ENCODE data around the gene MKI67. TPM values are rescaled to one million over a fixed set of nuclear protein-coding genes. Genes with fewer than 3 reads are reported as not detected.

MKI67 gene
- total and polyA plus RNA-seq, 2 of the 4 experiments (the other 2 are of a cell fraction): 13.5 to 36.4 TPM

DNA sequence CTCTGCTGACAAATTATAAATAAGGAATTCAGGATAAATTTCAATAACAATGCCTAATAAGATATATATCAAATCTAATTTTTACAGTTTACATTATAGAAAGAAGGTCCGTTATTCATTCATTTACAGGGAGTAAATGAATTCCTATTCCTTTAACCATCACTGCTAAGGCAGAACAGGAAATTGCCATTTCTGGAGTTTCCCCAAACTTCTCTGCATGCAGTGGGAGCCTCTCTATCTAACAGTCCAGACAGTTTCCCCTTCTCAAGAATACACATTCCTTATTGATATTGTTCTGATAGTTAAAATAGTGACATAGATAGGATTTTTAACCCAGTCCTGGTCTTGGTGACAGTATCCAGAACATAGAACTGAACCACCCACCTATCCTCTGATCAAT is 24.3 kb downstream of the MKI67 start:
- no peak overlapping the region for H3K56ac ChIP-seq (ENCODE audit: extremely low read depth, insufficient read depth, low read length)
- no TSS peak for BruUV-seq (replicated peaks)
- no peak overlapping the region for H3K23ac ChIP-seq (ENCODE audit: low read depth, low read length)
- WGBS, 2 experiments (ENCODE audit: extremely low coverage in 2 of 2, insufficient read length in 1 of 2): no CpG with 5 or more reads among the region's 1 CpG
- H4K8ac ChIP-seq (ENCODE audit: low read depth in 2 of 2, low read length in 2 of 2): no peak overlapping the region
- dilution Hi-C loops (cut with HindIII; ENCODE audit: low sequenced_read_pairs, unreplicated experiment): no loop called here
- H2AK5ac ChIP-seq (ENCODE audit: low read depth, low read length): no peak overlapping the region
- ATAC-seq (ENCODE audit: low read depth) (no peak), DNase-seq (no peak)
- H3K4ac ChIP-seq (ENCODE audit: low read depth, low read length): no peak overlapping the region
- H3K9me3 ChIP-seq (ENCODE audit: control insufficient read depth, insufficient read depth, low read length): no peaks in the 10 kb centered on the region
- no peak overlapping the region for H3K27ac ChIP-seq (ENCODE audit: insufficient read depth, low read length)
- intact Hi-C loops (cut with micrococcal nuclease): no loop called here
- no peak overlapping the region for H2AK9ac ChIP-seq (replicated peaks; ENCODE audit: low read depth, low read length, poor library complexity)
- H3K14ac ChIP-seq (replicated peaks; ENCODE audit: low read depth, low read length): no peak overlapping the region
- H3K9ac ChIP-seq (ENCODE audit: low read depth, low read length): no peak overlapping the region
- peaks cover 16 to 19% of the 10 kb centered on the region in 2 experiments for H3K79me1 ChIP-seq (ENCODE audit: low read depth in 1 of 2, low read length in 2 of 2)
- TF ChIP-seq RFX5 (IDR thresholded peaks at IDR 0.05; ENCODE audit: low read depth, low read length): no peak
- TF ChIP-seq BHLHE40 (IDR thresholded peaks at IDR 0.05; ENCODE audit: low read depth, low read length): no peak
- TF ChIP-seq RAD21 (IDR thresholded peaks at IDR 0.05; ENCODE audit: low read length): no peak
- no peak for TF ChIP-seq POLR2A (IDR thresholded peaks at IDR 0.05; ENCODE audit: low read depth, low read length)
- no peak for TF ChIP-seq MXI1 (IDR thresholded peaks at IDR 0.05; ENCODE audit: borderline replicate concordance, low read depth, low read length)
- no peak for TF ChIP-seq CEBPB (IDR thresholded peaks at IDR 0.05; ENCODE audit: low read depth, low read length)
- TF ChIP-seq CTCF (conservative IDR thresholded peaks at IDR 0.05; ENCODE audit: low read depth, low read length): no peak
- no peak for TF ChIP-seq RCOR1 (IDR thresholded peaks at IDR 0.05; ENCODE audit: insufficient replicate concordance, low read length)
- TF ChIP-seq SMC3 (IDR thresholded peaks at IDR 0.05; ENCODE audit: low read depth, low read length): no peak
- TF ChIP-seq ELK1 (IDR thresholded peaks at IDR 0.05; ENCODE audit: borderline replicate concordance, low read depth, low read length): no peak
- no peaks in the 10 kb centered on the region; the same call in 1 of the 2 replicates for H4K20me1 ChIP-seq (ENCODE audit: insufficient read depth, low read length)
- H4K91ac ChIP-seq (ENCODE audit: insufficient read depth, low read depth, low read length): no peak overlapping the region
- no peak overlapping the region for H4K5ac ChIP-seq (ENCODE audit: low read depth, low read length)
- H2BK20ac ChIP-seq (ENCODE audit: low read depth, low read length): no peak overlapping the region
- no peak overlapping the region for H3K4me2 ChIP-seq (ENCODE audit: low read depth, low read length)
- H3K36me3 ChIP-seq (ENCODE audit: control insufficient read depth, insufficient read depth, low read length): peaks cover 42% of the 10 kb centered on the region
- in situ Hi-C loops (cut with MboI; ENCODE audit: low sequenced_read_pairs): no loop called here
- H3K18ac ChIP-seq (ENCODE audit: low read depth, low read length): no peak overlapping the region
- CTCF ChIA-PET: interaction anchor here (0.9 kb wide), 1 partner anchor 18 kb away, joined by 3 read pairs; no protein-coding TSS in a partner anchor
- H3K4me3 ChIP-seq (ENCODE audit: insufficient read depth, low read depth, low read length): no peak overlapping the region
- H3K4me1 ChIP-seq (ENCODE audit: control insufficient read depth, insufficient read depth, low read length): no peaks in the 10 kb centered on the region
- H2BK120ac ChIP-seq (ENCODE audit: low read depth, low read length): no peak overlapping the region
- H3K27me3 ChIP-seq (ENCODE audit: control insufficient read depth, insufficient read depth, low read length): no peaks in the 10 kb centered on the region
- no peak overlapping the region for H2BK5ac ChIP-seq (ENCODE audit: low read depth, low read length, poor library complexity, severe bottlenecking)
- no peak overlapping the region for H2BK15ac ChIP-seq (ENCODE audit: low read depth, low read length)
- H3K9me1 ChIP-seq (ENCODE audit: insufficient read depth, low read length): 0 out of 2 replicates have a peak, but pooled peaks cover 2% of the 10 kb centered on the region
- POLR2A ChIA-PET (ENCODE audit: unreplicated experiment): no interaction called here
- no peak overlapping the region for H2AFZ ChIP-seq (replicated peaks; ENCODE audit: low read length, poor library complexity)
